OCI-LY3 (cell line): ENCODE measurements around the gene SSR4.

ENCODE experiments used
- H2AFZ ChIP-seq: fragments of 200-600, 300-600 bp; shearing (Covaris generic); 2 replicates; pipeline ENCODE4 v1.6.0; 2014; ENCODE audit warnings: antibody characterized with exemption, low read depth, low read length
- H3K27ac ChIP-seq: fragments of 200-600, 300-600 bp; sonication (generic); 2 replicates; pipeline ENCODE4 v1.5.1; 2014; ENCODE audit warnings: mild to moderate bottlenecking, low read length, moderate library complexity, mixed read lengths
- H3K27me3 ChIP-seq: fragments of 200-600, 300-600 bp; sonication (generic); 2 replicates; pipeline ENCODE4 v1.6.1; 2014; ENCODE audit warnings: low read depth, low read length, mixed read lengths
- H3K36me3 ChIP-seq: fragments of 200-600, 300-600 bp; sonication (generic); replicated peaks from 2 replicates; pipeline ENCODE3; 2014; ENCODE audit warnings: low read depth, low read length, mixed read lengths
- H3K4me1 ChIP-seq: fragments of 300-600, 200-600 bp; sonication (generic); 2 replicates; pipeline ENCODE4 v1.6.1; 2014; ENCODE audit warnings: low read length, mixed read lengths
- H3K4me2 ChIP-seq: fragments of 200-600, 300-600 bp; sonication (generic); 2 replicates; pipeline ENCODE4 v1.6.1; 2014; ENCODE audit warnings: low read length, mixed read lengths
- H3K4me3 ChIP-seq: fragments of 300-600, 200-600 bp; sonication (generic); 2 replicates; pipeline ENCODE4 v1.5.1; 2014; ENCODE audit warnings: antibody characterized with exemption, mild to moderate bottlenecking, low read length, moderate library complexity
- H3K79me2 ChIP-seq: fragments of 300-600, 200-600 bp; shearing (Covaris generic); 2 replicates; pipeline ENCODE4 v1.6.1; 2014; ENCODE audit warnings: mild to moderate bottlenecking, low read length, mixed read lengths
- H3K9ac ChIP-seq: fragments of 300-600, 200-600 bp; shearing (Covaris generic); 2 replicates; pipeline ENCODE4 v1.6.0; 2014; ENCODE audit warnings: mild to moderate bottlenecking, low read length, moderate library complexity
- H3K9me3 ChIP-seq: fragments of 200-600, 300-600 bp; shearing (Covaris generic); 2 replicates; pipeline ENCODE4 v1.6.1; 2014; ENCODE audit warnings: low read length, mixed read lengths; ENCODE audit not compliant: insufficient read depth
- H4K20me1 ChIP-seq: fragments of 200-600, 300-600 bp; sonication (generic); 2 replicates; pipeline ENCODE4 v1.6.1; 2016; ENCODE audit warnings: low read length, mixed read lengths; ENCODE audit not compliant: insufficient read depth
- CTCF ChIP-seq: fragments of 200-600, 300-600 bp; sonication (generic); IDR thresholded peaks from 2 replicates; pipeline ENCODE4 v1.5.1; 2014; ENCODE audit warnings: antibody characterized with exemption, low read length, low read depth
- EZH2phosphoT487 ChIP-seq: fragments of 200-600 bp; shearing (Covaris generic); IDR thresholded peaks from 2 replicates; pipeline ENCODE4 v1.6.1; 2018; ENCODE audit warnings: antibody characterized with exemption, mixed run types, low read depth

SSR4 gene

GRCh38 chrX:153831429-153832150 is 37.1 kb downstream of the SSR4 start:
- Histone ChIP-seq H3K27me3 (no peaks in the 10 kb centered on the region), H2AFZ (no peak overlapping the region), H4K20me1 (no peaks in the 10 kb centered on the region), H3K4me1 (no peaks in the 10 kb centered on the region), H3K4me2 (no peak overlapping the region), H3K4me3 (no peak overlapping the region), H3K9ac (no peak overlapping the region), H3K79me2 (no peaks in the 10 kb centered on the region), H3K36me3 (no peaks in the 10 kb centered on the region), H3K9me3 (no peaks in the 10 kb centered on the region), H3K27ac (no peak overlapping the region)
- TF ChIP-seq EZH2phosphoT487 = no peak

GRCh38 chrX:153832728-153833127 is 38.3 kb downstream of the SSR4 start:
- H3K79me2 ChIP-seq = no peaks in the 10 kb centered on the region
- TF ChIP-seq CTCF (no peak), EZH2phosphoT487 (no peak)
- no peaks in the 10 kb centered on the region for H3K36me3 ChIP-seq
- H3K27ac ChIP-seq = no peak overlapping the region
- H3K27me3 ChIP-seq = no peaks in the 10 kb centered on the region
- H4K20me1 ChIP-seq = no peaks in the 10 kb centered on the region
- no peaks in the 10 kb centered on the region for H3K4me1 ChIP-seq
- no peak overlapping the region for H3K4me3 ChIP-seq
- H3K9me3 ChIP-seq = no peaks in the 10 kb centered on the region
- H3K4me2 ChIP-seq = no peak overlapping the region
- no peak overlapping the region for H2AFZ ChIP-seq
- no peak overlapping the region for H3K9ac ChIP-seq

GRCh38 chrX:153836921-153837320 is 42.5 kb downstream of the SSR4 start:
- Histone ChIP-seq H3K79me2 (no peaks in the 10 kb centered on the region), H3K4me3 (no peak overlapping the region), H3K27ac (no peak overlapping the region), H3K36me3 (no peaks in the 10 kb centered on the region), H3K9ac (no peak overlapping the region), H3K4me2 (no peak overlapping the region), H4K20me1 (no peaks in the 10 kb centered on the region), H2AFZ (no peak overlapping the region), H3K27me3 (no peaks in the 10 kb centered on the region), H3K4me1 (no peaks in the 10 kb centered on the region), H3K9me3 (no peaks in the 10 kb centered on the region)
- TF ChIP-seq CTCF (no peak), EZH2phosphoT487 (no peak)

- TF ChIP-seq EZH2phosphoT487 = no peak
- TF ChIP-seq CTCF = no peak
- H3K4me3 ChIP-seq = no peak overlapping the region
- H3K9ac ChIP-seq = no peak overlapping the region
- H3K27me3 ChIP-seq = peaks cover 17% of the 10 kb centered on the region
- no peaks in the 10 kb centered on the region for H3K36me3 ChIP-seq
- no peaks in the 10 kb centered on the region for H3K79me2 ChIP-seq
- H3K27ac ChIP-seq = no peak overlapping the region
- no peaks in the 10 kb centered on the region for H4K20me1 ChIP-seq
- no peaks in the 10 kb centered on the region for H3K9me3 ChIP-seq
- H2AFZ ChIP-seq = no peak overlapping the region
- no peak overlapping the region for H3K4me2 ChIP-seq
- no peaks in the 10 kb centered on the region for H3K4me1 ChIP-seq
Measured at GRCh38 chrX:153844509-153845082, 50.1 kb downstream of the SSR4 start.
